Ovary (tissue), 3 donors: ENCODE results near the gene PALM2AKAP2.

Source experiments
- EP300 ChIP-seq: sonication (generic); formaldehyde crosslinking; IDR thresholded peaks from one replicate; pipeline ENCODE4 v1.6.1; 2017; ENCODE audit warnings: antibody characterized with exemption
- POLR2A ChIP-seq: fragments of 450-650 bp; IDR thresholded peaks from one replicate; pipeline ENCODE4 v1.6.1; 2017; ENCODE audit warnings: antibody characterized with exemption, mild to moderate bottlenecking, moderate library complexity
- TF ChIP-seq, protein P1 (sequence below), 3 donors: fragments of 450-650 bp in 2 of 3; fragments of 200-600 bp in 1 of 3; IDR thresholded peaks; one replicate each; pipeline versions ENCODE4 v1.5.1 to v1.8.0; 2016 to 2022; ENCODE audit warnings: antibody characterized with exemption in 3 of 3, mild to moderate bottlenecking in 1 of 3
- donor health status: DM: no; HTN: no; CAD: no.

DNA sequence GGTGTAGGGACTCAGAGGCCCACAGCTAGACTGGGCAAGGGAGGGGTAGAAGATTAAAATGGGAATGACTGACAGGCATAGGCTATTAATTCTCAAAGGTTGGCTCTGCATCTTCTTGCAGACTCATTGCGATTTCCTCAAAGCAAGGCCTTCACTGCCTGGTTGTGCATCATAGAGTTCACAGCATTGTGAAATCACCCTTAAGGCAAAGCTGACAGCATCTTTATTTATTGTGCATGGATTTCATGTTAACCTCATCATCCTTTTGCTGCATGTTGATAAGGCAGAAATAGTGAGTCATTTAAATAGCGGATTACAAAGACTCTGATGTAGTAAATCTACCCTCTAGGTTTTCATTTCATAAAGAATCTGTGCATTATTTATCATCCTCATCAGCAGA lies 13.6 kb upstream of the PALM2AKAP2 start:
- TF ChIP-seq POLR2A (no peak), EP300 (no peak)
- TF ChIP-seq, protein P1, sequence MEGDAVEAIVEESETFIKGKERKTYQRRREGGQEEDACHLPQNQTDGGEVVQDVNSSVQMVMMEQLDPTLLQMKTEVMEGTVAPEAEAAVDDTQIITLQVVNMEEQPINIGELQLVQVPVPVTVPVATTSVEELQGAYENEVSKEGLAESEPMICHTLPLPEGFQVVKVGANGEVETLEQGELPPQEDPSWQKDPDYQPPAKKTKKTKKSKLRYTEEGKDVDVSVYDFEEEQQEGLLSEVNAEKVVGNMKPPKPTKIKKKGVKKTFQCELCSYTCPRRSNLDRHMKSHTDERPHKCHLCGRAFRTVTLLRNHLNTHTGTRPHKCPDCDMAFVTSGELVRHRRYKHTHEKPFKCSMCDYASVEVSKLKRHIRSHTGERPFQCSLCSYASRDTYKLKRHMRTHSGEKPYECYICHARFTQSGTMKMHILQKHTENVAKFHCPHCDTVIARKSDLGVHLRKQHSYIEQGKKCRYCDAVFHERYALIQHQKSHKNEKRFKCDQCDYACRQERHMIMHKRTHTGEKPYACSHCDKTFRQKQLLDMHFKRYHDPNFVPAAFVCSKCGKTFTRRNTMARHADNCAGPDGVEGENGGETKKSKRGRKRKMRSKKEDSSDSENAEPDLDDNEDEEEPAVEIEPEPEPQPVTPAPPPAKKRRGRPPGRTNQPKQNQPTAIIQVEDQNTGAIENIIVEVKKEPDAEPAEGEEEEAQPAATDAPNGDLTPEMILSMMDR (IDR thresholded peaks at IDR 0.05): no peak
